ENCODE results near the gene RORB.

- TF ChIP-seq POLR2A (IDR thresholded peaks at IDR 0.05): no peak
- TF ChIP-seq, protein P1, sequence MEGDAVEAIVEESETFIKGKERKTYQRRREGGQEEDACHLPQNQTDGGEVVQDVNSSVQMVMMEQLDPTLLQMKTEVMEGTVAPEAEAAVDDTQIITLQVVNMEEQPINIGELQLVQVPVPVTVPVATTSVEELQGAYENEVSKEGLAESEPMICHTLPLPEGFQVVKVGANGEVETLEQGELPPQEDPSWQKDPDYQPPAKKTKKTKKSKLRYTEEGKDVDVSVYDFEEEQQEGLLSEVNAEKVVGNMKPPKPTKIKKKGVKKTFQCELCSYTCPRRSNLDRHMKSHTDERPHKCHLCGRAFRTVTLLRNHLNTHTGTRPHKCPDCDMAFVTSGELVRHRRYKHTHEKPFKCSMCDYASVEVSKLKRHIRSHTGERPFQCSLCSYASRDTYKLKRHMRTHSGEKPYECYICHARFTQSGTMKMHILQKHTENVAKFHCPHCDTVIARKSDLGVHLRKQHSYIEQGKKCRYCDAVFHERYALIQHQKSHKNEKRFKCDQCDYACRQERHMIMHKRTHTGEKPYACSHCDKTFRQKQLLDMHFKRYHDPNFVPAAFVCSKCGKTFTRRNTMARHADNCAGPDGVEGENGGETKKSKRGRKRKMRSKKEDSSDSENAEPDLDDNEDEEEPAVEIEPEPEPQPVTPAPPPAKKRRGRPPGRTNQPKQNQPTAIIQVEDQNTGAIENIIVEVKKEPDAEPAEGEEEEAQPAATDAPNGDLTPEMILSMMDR (IDR thresholded peaks at IDR 0.05): no peak
Observed at GRCh38 chr9:74696520-74696919, 199.4 kb downstream of the RORB start.

Measured in suprapubic skin (tissue), 3 donors.